Trophoblast cell (in vitro differentiated cells and primary cell): ENCODE results near the gene BABAM2.
A peak's percentile ranks its signal among the peaks of the same experiment; 100 is the strongest.
"Not testable (repeated sequence)": the region's sequence is repeated elsewhere in the genome, so short reads cannot be mapped to it uniquely, and the experiment has no call there.

ENCODE experiments used
- DNase-seq, 2 donors: peaks; one replicate each; pipeline ENCODE4 v3.0.0-alpha.2; 2016
- H2AFZ ChIP-seq: 2 replicates; pipeline ENCODE4 v1.6.1; 2013; ENCODE audit warnings: low read length, moderate library complexity, mild to moderate bottlenecking; ENCODE audit not compliant: insufficient read depth, poor library complexity
- H2AK5ac ChIP-seq: 2 replicates; pipeline ENCODE4 v1.6.1; 2013; ENCODE audit warnings: mild to moderate bottlenecking, low read length
- H2BK120ac ChIP-seq: 2 replicates; pipeline ENCODE4 v1.6.1; 2013; ENCODE audit warnings: low read length, mild to moderate bottlenecking, moderate library complexity; ENCODE audit not compliant: insufficient read depth, poor library complexity
- H2BK12ac ChIP-seq: 2 replicates; pipeline ENCODE4 v1.6.1; 2013; ENCODE audit warnings: mild to moderate bottlenecking, low read length, moderate library complexity
- H2BK5ac ChIP-seq: 2 replicates; pipeline ENCODE4 v1.6.1; 2013; ENCODE audit warnings: low read length, low read depth, moderate library complexity, mild to moderate bottlenecking; ENCODE audit not compliant: poor library complexity
- H3K14ac ChIP-seq: 2 replicates; pipeline ENCODE4 v1.6.1; 2013; ENCODE audit warnings: mild to moderate bottlenecking, low read length
- H3K18ac ChIP-seq: 2 replicates; pipeline ENCODE4 v1.6.1; 2013; ENCODE audit warnings: mild to moderate bottlenecking, low read length
- H3K23ac ChIP-seq: 2 replicates; pipeline ENCODE4 v1.6.1; 2013; ENCODE audit warnings: low read length
- H3K27ac ChIP-seq: 2 replicates; pipeline ENCODE4 v1.5.1; 2013; ENCODE audit warnings: low read depth, mild to moderate bottlenecking, inconsistent platforms, low read length, moderate library complexity
- H3K27me3 ChIP-seq: 2 replicates; pipeline ENCODE4 v1.6.1; 2013; ENCODE audit warnings: inconsistent platforms, mild to moderate bottlenecking, low read length, moderate library complexity; ENCODE audit not compliant: insufficient read depth
- H3K36me3 ChIP-seq, 2 experiments: 1 replicate in 1 of 2; 2 replicates in 1 of 2; pipeline ENCODE4 v1.6.1; 2013; ENCODE audit warnings: low read length in 2 of 2, mild to moderate bottlenecking in 2 of 2, moderate library complexity in 1 of 2; ENCODE audit not compliant: insufficient read depth in 2 of 2, control insufficient read depth in 1 of 2
- H3K4ac ChIP-seq: 2 replicates; pipeline ENCODE4 v1.6.1; 2013; ENCODE audit warnings: low read depth, mild to moderate bottlenecking, low read length, moderate library complexity
- H3K4me1 ChIP-seq, 2 experiments: 1 replicate in 1 of 2; 2 replicates in 1 of 2; pipeline ENCODE4 v1.6.1; 2013; ENCODE audit warnings: low read length in 2 of 2, mild to moderate bottlenecking in 2 of 2, moderate library complexity in 1 of 2; ENCODE audit not compliant: insufficient read depth in 2 of 2, control insufficient read depth in 1 of 2
- H3K4me2 ChIP-seq: 2 replicates; pipeline ENCODE4 v1.6.1; 2013; ENCODE audit warnings: inconsistent platforms, mild to moderate bottlenecking, low read length, moderate library complexity
- H3K4me3 ChIP-seq: 2 replicates; pipeline ENCODE4 v1.5.1; 2013; ENCODE audit warnings: mild to moderate bottlenecking, low read depth, low read length, inconsistent platforms
- H3K79me1 ChIP-seq: one replicate; pipeline ENCODE4 v1.6.1; 2013; ENCODE audit warnings: low read length
- H3K79me2 ChIP-seq: 2 replicates; pipeline ENCODE4 v1.6.1; 2013; ENCODE audit warnings: low read length, mild to moderate bottlenecking; ENCODE audit not compliant: control insufficient read depth, insufficient read depth, poor library complexity
- H3K9ac ChIP-seq: 2 replicates; pipeline ENCODE4 v1.6.1; 2013; ENCODE audit warnings: mild to moderate bottlenecking, low read length
- H3K9me3 ChIP-seq: 2 replicates; pipeline ENCODE4 v1.6.1; 2013; ENCODE audit warnings: low read depth, mild to moderate bottlenecking, control low read depth, inconsistent platforms, low read length; ENCODE audit not compliant: insufficient read depth
- H4K12ac ChIP-seq: 2 replicates; pipeline ENCODE4 v1.6.1; 2013; ENCODE audit warnings: low read depth, mild to moderate bottlenecking, low read length, moderate library complexity
- H4K8ac ChIP-seq: 2 replicates; pipeline ENCODE4 v1.6.1; 2013; ENCODE audit warnings: low read depth, mild to moderate bottlenecking, low read length, moderate library complexity
- H4K91ac ChIP-seq: one replicate; pipeline ENCODE4 v1.6.1; 2013; ENCODE audit warnings: low read depth, mild to moderate bottlenecking, low read length, moderate library complexity
- WGBS: extraction: QIAGEN DNeasy Blood & Tissue Kit; methylation state at CpG from one replicate; pipeline ENCODE4 v1.1.7; 2013; ENCODE audit warnings: missing lambda C conversion rate; ENCODE audit not compliant: insufficient read length, insufficient coverage; ENCODE audit errors: extremely low coverage; 5-methylcytosine and 5-hydroxymethylcytosine counted together

The BABAM2 gene

DNA sequence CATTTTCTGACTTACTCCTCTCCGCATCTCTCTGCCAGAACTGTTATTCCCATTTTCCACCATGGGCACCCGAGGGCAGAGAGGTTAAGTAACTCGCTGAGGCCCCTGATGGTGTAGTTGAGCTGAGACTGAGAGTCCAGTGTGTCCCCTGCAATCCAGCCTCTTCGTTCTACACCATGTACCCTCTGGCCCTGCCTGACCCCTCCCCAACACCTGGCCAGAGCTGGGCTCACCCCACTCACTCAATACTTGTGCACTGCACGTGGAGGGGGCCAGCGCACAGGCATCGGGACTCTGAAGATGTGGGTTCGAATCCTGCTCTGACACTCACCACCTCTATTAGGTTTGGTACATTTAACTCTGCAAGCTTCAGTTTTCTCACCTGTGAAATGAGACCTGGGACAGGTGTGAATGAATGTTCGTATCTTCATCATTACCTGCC, 477.8 kb downstream of the BABAM2 start:
- peaks cover 2% of the 10 kb centered on the region for H3K79me2 ChIP-seq
- no peak overlapping the region for H2AFZ ChIP-seq
- no CpG with 5 or more reads among the region's 9 CpGs for WGBS

DNA sequence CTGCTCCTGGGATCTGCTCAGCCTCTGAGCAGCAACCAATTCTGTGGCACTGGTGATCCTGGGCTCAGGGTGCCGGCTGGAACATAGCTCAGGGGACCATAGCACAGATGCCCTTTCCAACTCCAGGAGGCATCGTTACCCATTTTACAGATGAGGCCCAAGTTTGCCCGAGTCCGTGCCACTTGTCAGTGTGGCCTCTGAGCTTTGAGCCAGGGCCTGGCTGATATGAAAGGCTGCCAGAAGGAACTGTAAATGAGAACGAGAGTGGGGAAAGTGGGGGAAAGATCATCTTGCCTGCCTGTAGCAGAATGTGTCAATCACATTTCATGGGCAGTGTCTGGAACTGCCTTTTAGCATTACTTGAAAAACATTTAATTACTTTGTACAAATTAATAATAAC, 478.8 kb downstream of the BABAM2 start:
- no peak overlapping the region for H3K27ac ChIP-seq
- H2BK5ac ChIP-seq = no peak overlapping the region
- no peak overlapping the region for H3K9ac ChIP-seq
- no peaks in the 10 kb centered on the region for H3K79me2 ChIP-seq
- H3K4me3 ChIP-seq = no peak overlapping the region
- no peaks in the 10 kb centered on the region for H3K79me1 ChIP-seq
- H3K27me3 ChIP-seq = no peaks in the 10 kb centered on the region
- no peak overlapping the region for H3K18ac ChIP-seq
- H2AK5ac ChIP-seq = no peak overlapping the region
- no peak for DNase-seq
- H2AFZ ChIP-seq = no peak overlapping the region
- no peak overlapping the region for H4K91ac ChIP-seq
- WGBS = no CpG with 5 or more reads among the region's 5 CpGs
- H3K9me3 ChIP-seq = no peaks in the 10 kb centered on the region
- no peak overlapping the region for H2BK120ac ChIP-seq
- no peak overlapping the region for H3K23ac ChIP-seq
- peaks cover 11 to 19% of the 10 kb centered on the region in 2 experiments for H3K4me1 ChIP-seq
- H3K4me2 ChIP-seq = no peak overlapping the region
- no peak overlapping the region for H2BK12ac ChIP-seq
- no peak overlapping the region for H4K8ac ChIP-seq
- H3K14ac ChIP-seq = no peak overlapping the region
- no peaks in the 10 kb centered on the region for H3K36me3 ChIP-seq
- H3K4ac ChIP-seq = no peak overlapping the region
- no peak overlapping the region for H4K12ac ChIP-seq

More for the DNA sequence above, 477.8 kb downstream of the BABAM2 start:
- H3K4ac ChIP-seq = no peak overlapping the region
- H3K79me1 ChIP-seq = peaks cover 5% of the 10 kb centered on the region
- DNase-seq = no peak
- no peaks in the 10 kb centered on the region for H3K9me3 ChIP-seq
- H4K8ac ChIP-seq = no peak overlapping the region
- H3K14ac ChIP-seq = no peak overlapping the region
- H2BK5ac ChIP-seq = no peak overlapping the region
- H3K4me2 ChIP-seq = no peak overlapping the region
- H3K4me1 ChIP-seq = peaks cover 15 to 26% of the 10 kb centered on the region in 2 experiments
- no peak overlapping the region for H3K9ac ChIP-seq
- peak overlapping the region; percentile 44 for H2AK5ac ChIP-seq
- H4K12ac ChIP-seq = no peak overlapping the region
- no peak overlapping the region for H2BK12ac ChIP-seq
- H3K23ac ChIP-seq = no peak overlapping the region
- no peak overlapping the region for H2BK120ac ChIP-seq
- no peak overlapping the region for H3K4me3 ChIP-seq
- no peak overlapping the region for H4K91ac ChIP-seq
- no peak overlapping the region for H3K27ac ChIP-seq
- no peak overlapping the region for H3K18ac ChIP-seq
- no peaks in the 10 kb centered on the region for H3K36me3 ChIP-seq
- no peaks in the 10 kb centered on the region for H3K27me3 ChIP-seq

DNA sequence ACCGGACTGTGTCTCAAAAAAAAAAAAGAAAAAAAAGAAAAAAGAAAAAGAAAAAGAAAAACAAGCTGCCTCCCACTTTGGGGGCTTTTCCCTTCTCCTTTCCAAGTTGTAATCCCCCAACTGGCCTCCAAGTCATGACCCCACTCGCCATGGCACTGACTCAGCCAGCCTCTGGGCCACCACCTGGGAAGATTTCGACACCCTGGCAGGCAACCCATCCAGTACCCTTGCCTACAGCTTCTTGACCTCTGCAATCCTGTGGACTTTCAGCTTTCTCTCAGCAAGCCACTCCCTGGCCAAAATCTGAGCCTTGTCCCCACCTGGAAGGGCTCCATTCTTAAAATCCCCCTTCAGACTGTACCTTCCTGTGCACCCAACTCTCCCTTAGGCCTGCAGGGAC, 479.8 kb downstream of the BABAM2 start:
- Histone ChIP-seq H3K23ac (no peak overlapping the region), H2BK12ac (no peak overlapping the region), H4K91ac (no peak overlapping the region), H2AK5ac (no peak overlapping the region), H3K18ac (no peak overlapping the region), H2BK5ac (no peak overlapping the region), H4K12ac (no peak overlapping the region), H2BK120ac (no peak overlapping the region), H3K4ac (no peak overlapping the region), H3K27ac (no peak overlapping the region), H3K79me2 (no peaks in the 10 kb centered on the region), H4K8ac (no peak overlapping the region), H3K9ac (no peak overlapping the region), H3K4me3 (no peak overlapping the region), H3K36me3 (no peaks in the 10 kb centered on the region), H3K4me2 (no peak overlapping the region), H3K79me1 (no peaks in the 10 kb centered on the region), H2AFZ (no peak overlapping the region), H3K9me3 (no peaks in the 10 kb centered on the region), H3K14ac (no peak overlapping the region), H3K4me1 (peaks cover 11 to 16% of the 10 kb centered on the region in 2 experiments), H3K27me3 (no peaks in the 10 kb centered on the region)
- no CpG with 5 or more reads among the region's 3 CpGs for WGBS
- no peak for DNase-seq

DNA sequence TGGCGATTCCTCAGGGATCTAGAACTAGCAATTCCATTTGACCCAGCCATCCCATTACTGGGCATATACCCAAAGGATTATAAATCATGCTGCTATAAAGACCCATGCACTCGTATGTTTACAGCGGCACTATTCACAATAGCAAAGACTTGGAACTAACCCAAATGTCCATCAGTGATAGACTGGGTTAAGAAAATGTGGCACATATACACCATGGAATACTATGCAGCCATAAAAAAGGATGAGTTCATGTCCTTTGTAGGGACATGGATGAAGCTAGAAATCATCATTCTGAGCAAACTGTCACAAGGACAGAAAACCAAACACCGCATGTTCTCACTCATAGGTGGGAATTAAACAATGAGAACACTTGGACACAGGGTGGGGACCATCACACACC, 481.2 kb downstream of the BABAM2 start:
- H3K14ac ChIP-seq, H3K36me3 ChIP-seq, H2BK12ac ChIP-seq, H3K27me3 ChIP-seq, H2AK5ac ChIP-seq, H3K4me1 ChIP-seq, H2AFZ ChIP-seq, H3K9me3 ChIP-seq, H3K4ac ChIP-seq, H3K9ac ChIP-seq, H4K91ac ChIP-seq, H4K8ac ChIP-seq, DNase-seq, H3K27ac ChIP-seq, H2BK120ac ChIP-seq, H3K4me3 ChIP-seq, H3K4me2 ChIP-seq, H3K18ac ChIP-seq, H2BK5ac ChIP-seq, H3K23ac ChIP-seq, H3K79me2 ChIP-seq, H3K79me1 ChIP-seq, H4K12ac ChIP-seq: not testable (repeated sequence)
- whole genome bisulfite sequencing = no CpG with 5 or more reads among the region's 4 CpGs
